Calu3 (cell line): Measurements from ENCODE around the gene PLPP6. TPM values are rescaled to one million over a fixed set of nuclear protein-coding genes. Genes with fewer than 3 reads are reported as not detected.

ENCODE experiments used
- BruUV-seq: library from RNA; stranded (reverse); fragments of 400-500 nt; replicated peaks from 2 replicates; lab custom pipeline; 2021; lab: Mats Ljungman, UMichigan
- CTCF ChIA-PET: fragments of 300-600 bp; sonication (Branson Sonifier 250); formaldehyde crosslinking; loops from one replicate; lab custom pipeline; 2022; ENCODE audit warnings: antibody characterized with exemption; lab: Charles Lee
- DNase-seq: peaks from one replicate; pipeline ENCODE4 v3.0.0; 2022
- H3K27ac Mint-ChIP-seq: one replicate; pipeline ENCODE4 v1.8.0; 2022; ENCODE audit warnings: mixed read lengths; ENCODE audit not compliant: unreplicated experiment
- H3K27me3 Mint-ChIP-seq: one replicate; pipeline ENCODE4 v1.8.0; 2022; ENCODE audit warnings: mixed read lengths; ENCODE audit not compliant: unreplicated experiment
- H3K36me3 Mint-ChIP-seq: one replicate; pipeline ENCODE4 v1.8.0; 2022; ENCODE audit warnings: mild to moderate bottlenecking, moderate library complexity, mixed read lengths; ENCODE audit not compliant: insufficient read depth, unreplicated experiment
- H3K4me1 Mint-ChIP-seq: one replicate; pipeline ENCODE4 v1.8.0; 2022; ENCODE audit warnings: mild to moderate bottlenecking, low read depth, mixed read lengths; ENCODE audit not compliant: unreplicated experiment
- H3K4me3 Mint-ChIP-seq: one replicate; pipeline ENCODE4 v1.8.0; 2022; ENCODE audit warnings: mild to moderate bottlenecking, low read depth, moderate library complexity, mixed read lengths; ENCODE audit not compliant: unreplicated experiment
- H3K9me3 Mint-ChIP-seq: one replicate; pipeline ENCODE4 v1.8.0; 2022; ENCODE audit warnings: low read depth, mixed read lengths; ENCODE audit not compliant: unreplicated experiment
- CTCF ChIP-seq: fragments of 200-600 bp; IDR thresholded peaks from one replicate; pipeline ENCODE4 v1.8.0; 2022; ENCODE audit warnings: antibody characterized with exemption; ENCODE audit not compliant: unreplicated experiment
- intact Hi-C: fragments of 100-400 bp; cut with micrococcal nuclease; formaldehyde crosslinking; loops from one replicate; pipeline ENCODE4 v1.10.0; 2022; ENCODE audit not compliant: unreplicated experiment
- total RNA-seq: library from RNA; stranded (reverse); gene quantifications from 2 replicates; pipeline ENCODE4 v1.2.3, GENCODE V29; 2022

PLPP6 gene
- total RNA-seq, 1 experiment from 2014 or later, result 10.3 TPM

- Mint-ChIP-seq H3K27me3 (no peaks in the 10 kb centered on the region), H3K9me3 (no peaks in the 10 kb centered on the region), H3K4me1 (no peaks in the 10 kb centered on the region), H3K4me3 (no peak overlapping the region), H3K27ac (no peak overlapping the region), H3K36me3 (peaks cover 5% of the 10 kb centered on the region)
- no TSS peak for BruUV-seq
- intact Hi-C loops, result no loop called here
- CTCF ChIA-PET, result no interaction called here
- no peak for DNase-seq
- TF ChIP-seq CTCF, result no peak
Measured at GRCh38 chr9:4690144-4690543, 28.1 kb downstream of the PLPP6 start.

DNA sequence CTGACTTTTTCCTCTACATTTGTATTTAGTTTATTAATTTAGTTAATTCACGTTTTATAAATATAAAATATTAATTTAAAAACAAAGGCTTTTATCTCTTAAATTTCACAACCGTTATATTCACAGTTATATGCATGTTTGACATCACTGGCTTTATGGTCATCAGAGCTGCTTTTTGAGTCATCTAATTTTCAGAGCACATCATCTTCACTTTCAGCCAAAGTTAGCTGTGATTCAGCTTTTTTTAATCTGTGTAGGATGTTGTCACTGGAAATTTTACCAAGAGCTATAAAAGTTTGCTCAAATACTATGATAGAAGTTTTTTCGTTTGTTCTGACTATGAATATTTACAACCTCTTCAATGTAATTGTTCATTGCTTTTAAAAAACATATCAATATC lies 29.7 kb downstream of the PLPP6 start:
- H3K9me3 Mint-ChIP-seq, result no peaks in the 10 kb centered on the region
- TF ChIP-seq CTCF, result no peak
- CTCF ChIA-PET, result no interaction called here
- no TSS peak for BruUV-seq
- DNase-seq, result no peak
- intact Hi-C loops, result no loop called here
- no peak overlapping the region for H3K4me3 Mint-ChIP-seq
- no peaks in the 10 kb centered on the region for H3K4me1 Mint-ChIP-seq
- no peaks in the 10 kb centered on the region for H3K27me3 Mint-ChIP-seq
- H3K36me3 Mint-ChIP-seq, result peaks cover 6% of the 10 kb centered on the region
- no peak overlapping the region for H3K27ac Mint-ChIP-seq

- intact Hi-C loops, result no loop called here
- Mint-ChIP-seq H3K9me3 (no peaks in the 10 kb centered on the region), H3K27ac (no peak overlapping the region), H3K36me3 (peaks cover 22% of the 10 kb centered on the region), H3K4me1 (no peaks in the 10 kb centered on the region), H3K27me3 (no peaks in the 10 kb centered on the region), H3K4me3 (no peak overlapping the region)
- CTCF ChIA-PET, result no interaction called here
- no peak for DNase-seq
- no peak for TF ChIP-seq CTCF
- BruUV-seq, result no TSS peak
Measured at GRCh38 chr9:4700091-4700490, 38.0 kb downstream of the PLPP6 start.

DNA sequence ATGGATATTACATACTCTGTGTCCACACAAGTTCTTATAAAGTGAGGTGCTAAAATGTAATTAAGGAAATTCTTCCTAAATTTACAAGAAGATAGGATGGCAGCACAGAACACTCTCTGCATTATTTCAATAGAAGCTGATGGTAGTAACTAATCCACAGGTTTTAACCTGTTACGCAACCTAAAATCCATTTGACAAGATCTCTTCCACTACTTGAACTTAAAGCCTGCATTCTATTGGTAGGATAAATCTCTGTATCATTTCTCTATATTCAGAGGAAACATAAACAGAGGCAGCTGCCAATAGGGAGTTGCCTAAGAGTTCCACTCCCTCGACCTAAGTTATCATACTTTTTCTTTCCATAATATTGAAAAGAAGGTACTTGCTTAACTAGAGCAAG lies 38.8 kb downstream of the PLPP6 start:
- Mint-ChIP-seq H3K9me3 (no peaks in the 10 kb centered on the region), H3K27ac (no peak overlapping the region), H3K4me1 (no peaks in the 10 kb centered on the region), H3K27me3 (no peaks in the 10 kb centered on the region), H3K36me3 (peaks cover 20% of the 10 kb centered on the region), H3K4me3 (no peak overlapping the region)
- no peak for TF ChIP-seq CTCF
- no peak for DNase-seq
- BruUV-seq, result no TSS peak
- intact Hi-C loops, result no loop called here
- CTCF ChIA-PET, result no interaction called here
